C4-2B (cell line): ENCODE data around the gene CAMK2G.

Experiments
- H3K27ac ChIP-seq: fragments of 450-650 bp; 2 replicates; pipeline ENCODE4 v1.5.1; 2017
- CTCF ChIP-seq: fragments of 450-650 bp; conservative IDR thresholded peaks from 2 replicates; pipeline ENCODE4 v1.5.1; 2017; ENCODE audit warnings: mild to moderate bottlenecking
- ZFX ChIP-seq: fragments of 450-650 bp; IDR thresholded peaks from 2 replicates; pipeline ENCODE4 v1.6.1; 2017

The CAMK2G gene

GRCh38 chr10:73865459-73866442 lies 8.6 kb downstream of the CAMK2G start:
- TF ChIP-seq CTCF, result no peak
- no peak for TF ChIP-seq ZFX
- no peak overlapping the region for H3K27ac ChIP-seq

- no peak overlapping the region for H3K27ac ChIP-seq
- TF ChIP-seq CTCF (no peak), ZFX (no peak)
These were observed 9.3 kb downstream of the CAMK2G start for GRCh38 chr10:73865107-73865458.

- no peak overlapping the region for H3K27ac ChIP-seq
- no peak for TF ChIP-seq ZFX
- no peak for TF ChIP-seq CTCF
These were observed 10.1 kb downstream of the CAMK2G start for GRCh38 chr10:73864229-73864628.

GRCh38 chr10:73863039-73863817 lies 11.1 kb downstream of the CAMK2G start:
- no peak overlapping the region for H3K27ac ChIP-seq
- TF ChIP-seq ZFX (no peak), CTCF (no peak)

DNA sequence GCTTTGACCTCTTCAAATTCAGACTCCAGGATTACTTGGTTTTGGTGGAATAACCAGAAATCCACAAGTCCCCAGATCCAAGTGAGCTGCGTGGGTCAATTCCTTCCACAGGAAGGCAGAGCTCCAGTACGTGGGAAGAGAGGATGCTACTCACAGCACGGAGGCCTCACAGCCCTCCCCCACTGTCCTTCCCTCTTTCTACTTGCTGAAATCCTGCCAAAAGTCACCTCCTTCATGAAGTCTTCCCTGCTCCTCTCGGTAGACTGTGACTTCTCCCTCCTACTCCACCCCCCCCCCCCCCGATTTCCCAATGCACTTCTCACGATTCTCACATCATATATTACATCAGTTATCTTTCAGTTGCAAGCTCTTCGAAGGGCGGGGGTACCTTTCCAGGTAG lies 12.3 kb downstream of the CAMK2G start:
- TF ChIP-seq CTCF, result no peak
- no peak for TF ChIP-seq ZFX
- no peak overlapping the region for H3K27ac ChIP-seq

DNA sequence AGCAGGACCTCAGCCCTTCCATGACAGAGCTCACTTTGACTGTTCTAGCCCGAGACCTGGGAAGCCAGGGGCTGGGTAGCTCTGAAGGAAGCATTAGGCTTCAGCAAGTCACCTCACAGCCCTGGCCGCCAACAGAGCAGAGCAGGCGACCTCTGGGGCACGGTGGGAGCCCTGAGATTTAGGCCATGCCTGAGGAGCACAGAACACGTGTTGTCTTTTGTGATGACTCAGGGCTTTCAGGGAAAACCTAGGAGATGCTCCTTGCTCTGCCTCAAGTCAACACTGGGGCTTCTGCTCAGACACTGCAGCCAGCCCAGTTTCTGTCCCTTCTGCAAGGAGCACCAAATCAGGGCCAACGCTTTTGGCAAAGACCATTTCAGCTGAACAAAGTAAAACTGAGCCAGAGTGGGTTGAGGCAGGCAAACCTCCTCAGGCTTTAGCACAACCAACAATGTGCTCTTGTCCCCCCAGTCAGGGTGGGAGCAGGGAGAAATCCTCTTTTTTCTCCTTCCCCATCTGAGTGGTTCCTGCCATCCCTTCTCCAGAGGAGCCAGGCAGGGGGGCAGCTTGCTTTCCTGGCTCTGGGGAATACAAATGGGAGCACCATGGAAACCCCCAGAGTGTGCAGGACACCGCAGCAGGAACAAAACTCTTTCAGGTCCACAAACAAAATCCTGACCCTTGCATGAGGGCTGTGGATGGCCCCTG lies 14.4 kb downstream of the CAMK2G start:
- no peak overlapping the region for H3K27ac ChIP-seq
- TF ChIP-seq ZFX (no peak), CTCF (no peak)
